GM13977 (cell line): Measurements from ENCODE around the gene WDR12.

Source experiments
- DNase-seq: peaks from one replicate; pipeline ENCODE4 v3.0.0; 2012; ENCODE audit warnings: low spot score
- CTCF ChIP-seq: IDR thresholded peaks from 2 replicates; pipeline ENCODE4 v1.5.1; 2012; ENCODE audit warnings: mild to moderate bottlenecking, control low read depth; ENCODE audit not compliant: insufficient read depth; ENCODE audit errors: extremely low read depth, missing control alignments
- in situ Hi-C: fragments of 300-500 bp; cut with MboI; formaldehyde crosslinking; loops from one replicate; pipeline ENCODE4 v1.12.0; 2022; ENCODE audit warnings: low sequenced_read_pairs, low pct_unique_long_range_greater_than_20kb, mixed read lengths, inconsistent platforms; ENCODE audit not compliant: unreplicated experiment

WDR12 gene

DNA sequence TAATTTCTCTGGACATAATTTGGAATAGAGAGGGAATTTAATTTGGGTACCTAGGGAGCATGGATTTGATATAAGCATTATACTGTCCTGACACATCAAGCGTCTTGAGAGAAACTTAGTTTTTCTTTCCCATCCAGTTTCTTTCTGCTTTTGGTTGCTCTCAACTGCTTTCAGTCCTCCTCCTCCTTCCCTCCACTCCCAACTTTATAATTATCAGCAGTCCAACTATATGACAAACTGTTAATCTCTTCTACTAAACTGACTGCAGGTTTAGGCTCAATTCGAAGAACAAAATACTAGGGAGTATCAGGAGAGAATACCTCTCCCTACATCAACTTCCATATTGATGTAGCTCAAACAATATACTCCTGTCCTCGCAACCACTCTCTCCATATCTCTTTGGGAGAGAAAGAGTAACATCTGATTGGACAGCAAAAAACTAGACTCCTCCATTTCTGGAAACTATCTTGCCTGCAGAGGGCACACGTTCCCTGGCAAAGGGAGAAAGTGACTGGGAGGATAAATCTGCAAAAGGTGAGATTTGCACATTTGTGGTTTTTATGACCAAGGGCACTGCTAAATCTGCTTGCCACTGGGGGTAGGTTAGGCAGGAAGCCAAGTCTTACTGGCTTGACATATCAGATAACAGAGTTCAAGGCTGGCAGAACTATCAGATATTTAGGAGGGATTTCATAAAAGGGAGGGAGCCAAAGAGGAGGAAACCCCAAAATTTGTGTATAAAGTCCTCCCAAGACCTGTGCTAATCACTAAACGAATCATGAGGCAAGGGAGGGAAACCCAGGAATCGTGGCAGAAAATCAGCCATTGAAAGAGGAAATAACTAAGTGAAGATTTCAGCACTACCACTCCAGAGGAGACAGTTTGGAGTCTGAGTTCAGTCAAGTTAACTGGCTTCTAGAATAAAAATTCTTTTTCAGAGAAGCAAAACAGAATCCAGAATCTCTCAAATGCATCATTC, 79.9 kb downstream of the WDR12 start:
- in situ Hi-C loops: no loop called here
- peak; percentile 58 for TF ChIP-seq CTCF
- peak; percentile 59 for DNase-seq

- TF ChIP-seq CTCF: no peak
- no peak for DNase-seq
- in situ Hi-C loops: no loop called here
Observed at GRCh38 chr2:202824901-202825300, 86.6 kb downstream of the WDR12 start.
